Ishikawa (cell line): ENCODE data around the gene UHRF1.

Experiments
- RAD21 ChIP-seq: IDR thresholded peaks from 2 replicates; pipeline ENCODE4 v1.6.1; 2012; ENCODE audit warnings: low read depth
- TAF1 ChIP-seq: IDR thresholded peaks from 2 replicates; pipeline ENCODE4 v1.6.1; 2012; ENCODE audit warnings: low read depth, mild to moderate bottlenecking
- TEAD4 ChIP-seq: IDR thresholded peaks from 2 replicates; pipeline ENCODE4 v1.6.1; 2012
- YY1 ChIP-seq: IDR thresholded peaks from 2 replicates; pipeline ENCODE4 v1.6.1; 2012; ENCODE audit warnings: low read depth
- TF ChIP-seq, protein P1 (sequence below): IDR thresholded peaks from 2 replicates; pipeline ENCODE4 v1.6.1; 2012
- TF ChIP-seq, protein P2 (sequence below): IDR thresholded peaks from 2 replicates; pipeline ENCODE4 v1.6.1; 2012

DNA sequence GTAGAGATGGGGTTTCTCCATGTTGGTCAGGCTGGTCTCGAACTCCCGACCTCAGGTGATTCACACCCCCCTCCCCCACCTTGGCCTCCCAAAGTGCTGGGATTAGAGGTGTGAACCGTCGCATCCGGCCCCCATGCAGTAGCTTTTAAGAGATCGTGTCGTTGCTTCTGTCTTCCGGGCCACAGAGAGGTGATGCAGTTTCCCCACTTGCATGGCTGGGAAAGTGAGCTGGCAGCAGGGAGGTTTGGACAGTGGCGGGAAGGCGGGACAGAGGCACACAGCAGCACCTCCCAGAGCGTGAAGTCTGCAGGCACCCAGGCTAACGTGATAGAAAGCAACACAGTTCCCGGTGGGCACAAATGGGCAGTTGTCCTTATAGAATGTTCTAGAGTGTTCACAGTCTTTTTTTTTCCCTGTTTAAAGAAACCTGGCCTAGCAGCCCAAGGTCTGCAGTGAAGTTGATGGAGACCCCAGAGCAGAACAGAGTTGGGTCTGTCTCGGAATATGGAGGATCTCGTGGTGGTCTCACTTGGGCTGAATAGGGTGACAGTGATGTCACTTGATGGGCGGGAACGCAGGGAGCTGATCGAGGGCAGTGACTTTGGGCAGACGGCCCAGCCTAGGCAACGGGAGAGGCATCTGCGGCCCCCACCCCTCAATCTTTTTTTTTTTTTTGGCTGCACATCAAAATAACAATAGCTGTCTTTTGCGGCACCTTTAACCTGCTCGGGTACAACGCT, 4.9 kb downstream of the UHRF1 start:
- TF ChIP-seq, protein P1, sequence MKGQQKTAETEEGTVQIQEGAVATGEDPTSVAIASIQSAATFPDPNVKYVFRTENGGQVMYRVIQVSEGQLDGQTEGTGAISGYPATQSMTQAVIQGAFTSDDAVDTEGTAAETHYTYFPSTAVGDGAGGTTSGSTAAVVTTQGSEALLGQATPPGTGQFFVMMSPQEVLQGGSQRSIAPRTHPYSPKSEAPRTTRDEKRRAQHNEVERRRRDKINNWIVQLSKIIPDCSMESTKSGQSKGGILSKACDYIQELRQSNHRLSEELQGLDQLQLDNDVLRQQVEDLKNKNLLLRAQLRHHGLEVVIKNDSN: no peak
- TF ChIP-seq RAD21 (no peak), TAF1 (no peak), YY1 (no peak), TEAD4 (no peak)
- TF ChIP-seq, protein P2, sequence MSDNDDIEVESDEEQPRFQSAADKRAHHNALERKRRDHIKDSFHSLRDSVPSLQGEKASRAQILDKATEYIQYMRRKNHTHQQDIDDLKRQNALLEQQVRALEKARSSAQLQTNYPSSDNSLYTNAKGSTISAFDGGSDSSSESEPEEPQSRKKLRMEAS: no peak
